GM21786 (cell line): Measurements from ENCODE around the gene AKT1.

ENCODE experiments used
- ATAC-seq: cut with Tn5 transposase; IDR thresholded peaks from one replicate; pipeline ENCODE4 v1.9.1; 2021; ENCODE audit not compliant: unreplicated experiment

AKT1 gene

GRCh38 chr14:104725772-104726548 lies 69.6 kb downstream of the AKT1 start:
- ATAC-seq: no peak

- ATAC-seq: no peak
These were observed 70.4 kb downstream of the AKT1 start for GRCh38 chr14:104724981-104725771.

- ATAC-seq: no peak
These were observed 71.1 kb downstream of the AKT1 start for GRCh38 chr14:104724407-104724980.

GRCh38 chr14:104723651-104724406 lies 71.7 kb downstream of the AKT1 start, which contains the start of gene ADSS1:
ADSS1 (plus strand) TSS chr14:104724229; CDS start chr14:104724271, 42 bp downstream.
- peak; percentile 57 for ATAC-seq

GRCh38 chr14:104722938-104723650 lies 72.5 kb downstream of the AKT1 start:
- no peak for ATAC-seq

GRCh38 chr14:104721505-104722431 lies 73.8 kb downstream of the AKT1 start:
- no peak for ATAC-seq
